Loucy (cell line): ENCODE data around the gene ARHGAP10.

ENCODE experiments used
- EZH2phosphoT487 ChIP-seq: fragments of 200-600 bp; IDR thresholded peaks from 2 replicates; pipeline ENCODE4 v1.6.1; 2018; ENCODE audit warnings: antibody characterized with exemption, mild to moderate bottlenecking, moderate library complexity, borderline replicate concordance
- TF ChIP-seq, protein P1 (sequence below): fragments of 200-600 bp; sonication (generic); conservative IDR thresholded peaks from 2 replicates; pipeline ENCODE4 v1.5.1; 2014; ENCODE audit warnings: mild to moderate bottlenecking, antibody characterized with exemption, low read length

GRCh38 chr4:148023512-148024181 lies 291.8 kb downstream of the ARHGAP10 start:
- TF ChIP-seq, protein P1, sequence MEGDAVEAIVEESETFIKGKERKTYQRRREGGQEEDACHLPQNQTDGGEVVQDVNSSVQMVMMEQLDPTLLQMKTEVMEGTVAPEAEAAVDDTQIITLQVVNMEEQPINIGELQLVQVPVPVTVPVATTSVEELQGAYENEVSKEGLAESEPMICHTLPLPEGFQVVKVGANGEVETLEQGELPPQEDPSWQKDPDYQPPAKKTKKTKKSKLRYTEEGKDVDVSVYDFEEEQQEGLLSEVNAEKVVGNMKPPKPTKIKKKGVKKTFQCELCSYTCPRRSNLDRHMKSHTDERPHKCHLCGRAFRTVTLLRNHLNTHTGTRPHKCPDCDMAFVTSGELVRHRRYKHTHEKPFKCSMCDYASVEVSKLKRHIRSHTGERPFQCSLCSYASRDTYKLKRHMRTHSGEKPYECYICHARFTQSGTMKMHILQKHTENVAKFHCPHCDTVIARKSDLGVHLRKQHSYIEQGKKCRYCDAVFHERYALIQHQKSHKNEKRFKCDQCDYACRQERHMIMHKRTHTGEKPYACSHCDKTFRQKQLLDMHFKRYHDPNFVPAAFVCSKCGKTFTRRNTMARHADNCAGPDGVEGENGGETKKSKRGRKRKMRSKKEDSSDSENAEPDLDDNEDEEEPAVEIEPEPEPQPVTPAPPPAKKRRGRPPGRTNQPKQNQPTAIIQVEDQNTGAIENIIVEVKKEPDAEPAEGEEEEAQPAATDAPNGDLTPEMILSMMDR: no peak
- no peak for TF ChIP-seq EZH2phosphoT487
